Memory B cell (primary cell): ENCODE data around the gene CUX1.

Source experiments
- ATAC-seq: fragments of 150-1000 bp; cut with Tn5 transposase; 2 replicates; pipeline ENCODE4 v1.10.0; 2021; ENCODE audit warnings: low read depth, mild to moderate bottlenecking, moderate library complexity
- DNase-seq, 2 donors: peaks; one replicate each; pipeline ENCODE4 v3.0.0; 2022; ENCODE audit warnings: low spot score in 2 of 2
- H3K27ac Mint-ChIP-seq: one replicate; pipeline ENCODE4 v1.8.0; 2022; ENCODE audit warnings: mild to moderate bottlenecking, moderate library complexity, mixed read lengths
- H3K27me3 Mint-ChIP-seq: one replicate; pipeline ENCODE4 v1.8.0; 2022; ENCODE audit warnings: mixed read lengths
- H3K36me3 Mint-ChIP-seq: one replicate; pipeline ENCODE4 v1.8.0; 2022; ENCODE audit warnings: mild to moderate bottlenecking, mixed read lengths
- H3K4me1 Mint-ChIP-seq: one replicate; pipeline ENCODE4 v1.8.0; 2022; ENCODE audit warnings: mixed read lengths
- H3K4me3 Mint-ChIP-seq: one replicate; pipeline ENCODE4 v1.8.0; 2022; ENCODE audit warnings: mild to moderate bottlenecking, moderate library complexity, mixed read lengths
- H3K9me3 Mint-ChIP-seq: one replicate; pipeline ENCODE4 v1.8.0; 2022; ENCODE audit warnings: mixed read lengths

The CUX1 gene

DNA sequence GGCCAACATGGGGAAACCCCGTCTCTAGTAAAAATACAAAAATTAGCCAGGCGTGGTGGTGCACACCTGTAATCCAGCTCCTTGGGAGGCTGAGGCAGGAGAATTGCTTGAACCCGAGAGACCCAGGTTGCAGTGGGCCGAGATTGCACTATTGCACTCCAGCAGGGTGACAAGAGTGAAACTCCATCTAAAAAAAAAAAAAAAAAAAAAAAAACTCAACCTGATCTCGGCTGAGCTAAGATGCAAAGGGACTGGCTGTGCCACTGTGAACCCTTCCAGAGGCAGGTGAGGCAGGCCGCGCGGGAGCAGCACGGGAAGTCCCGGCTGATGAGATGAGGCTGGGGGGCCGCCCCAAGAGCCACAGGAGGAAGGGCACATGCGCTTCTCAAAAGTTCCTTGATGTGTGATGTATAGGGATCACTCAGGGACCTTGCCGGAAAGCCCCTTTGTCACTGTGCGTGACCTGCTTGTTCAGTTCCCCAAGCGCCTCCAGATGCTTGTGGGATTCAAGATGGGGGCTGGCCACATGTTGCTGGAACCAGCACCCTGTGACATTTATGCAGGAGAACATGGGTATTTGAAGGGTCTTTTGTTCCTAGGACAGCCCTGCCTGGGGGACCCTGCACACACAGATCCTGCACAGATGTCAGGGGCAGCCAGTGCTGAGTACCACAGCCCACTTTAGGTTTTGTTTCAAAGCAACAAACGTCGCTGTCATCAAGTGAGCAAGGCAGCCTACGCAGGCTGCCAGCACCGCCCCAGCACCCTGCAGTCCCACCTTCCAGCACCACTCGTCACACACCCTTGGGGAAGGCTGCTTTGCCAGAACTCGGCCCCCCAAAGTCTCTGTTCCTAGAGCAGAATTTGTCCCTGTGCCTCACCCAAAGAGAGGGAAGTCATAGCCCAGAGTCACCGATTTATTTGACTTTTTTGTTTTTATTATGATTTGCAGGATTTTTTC is 394.4 kb downstream of the CUX1 start:
- no peak overlapping the region for H3K4me3 Mint-ChIP-seq
- ATAC-seq: peak; percentile 92
- no peaks in the 10 kb centered on the region for H3K27me3 Mint-ChIP-seq
- peaks cover 18% of the 10 kb centered on the region for H3K36me3 Mint-ChIP-seq
- peak overlapping the region; percentile 41 for H3K27ac Mint-ChIP-seq
- peak in 1 of 2 donors; percentile 7 for DNase-seq
- H3K9me3 Mint-ChIP-seq: no peaks in the 10 kb centered on the region
- H3K4me1 Mint-ChIP-seq: peaks cover 6% of the 10 kb centered on the region

- no peak for ATAC-seq
- no peak overlapping the region for H3K4me3 Mint-ChIP-seq
- no peak for DNase-seq
- no peak overlapping the region for H3K27ac Mint-ChIP-seq
- no peaks in the 10 kb centered on the region for H3K27me3 Mint-ChIP-seq
- peaks cover 15% of the 10 kb centered on the region for H3K36me3 Mint-ChIP-seq
- H3K4me1 Mint-ChIP-seq: peaks cover 8% of the 10 kb centered on the region
- no peaks in the 10 kb centered on the region for H3K9me3 Mint-ChIP-seq
Observed at GRCh38 chr7:102214477-102215072, 397.1 kb downstream of the CUX1 start.

- no peak overlapping the region for H3K27ac Mint-ChIP-seq
- no peak for ATAC-seq
- no peak overlapping the region for H3K4me3 Mint-ChIP-seq
- no peaks in the 10 kb centered on the region for H3K27me3 Mint-ChIP-seq
- peaks cover 8% of the 10 kb centered on the region for H3K4me1 Mint-ChIP-seq
- H3K36me3 Mint-ChIP-seq: peaks cover 15% of the 10 kb centered on the region
- H3K9me3 Mint-ChIP-seq: no peaks in the 10 kb centered on the region
- DNase-seq: no peak
Observed at GRCh38 chr7:102215256-102215655, 397.8 kb downstream of the CUX1 start.

- DNase-seq: no peak
- no peak for ATAC-seq
- H3K9me3 Mint-ChIP-seq: no peaks in the 10 kb centered on the region
- peaks cover 6% of the 10 kb centered on the region for H3K4me1 Mint-ChIP-seq
- no peak overlapping the region for H3K27ac Mint-ChIP-seq
- H3K36me3 Mint-ChIP-seq: peaks cover 13% of the 10 kb centered on the region
- H3K27me3 Mint-ChIP-seq: no peaks in the 10 kb centered on the region
- H3K4me3 Mint-ChIP-seq: no peak overlapping the region
Observed at GRCh38 chr7:102215711-102216110, 398.3 kb downstream of the CUX1 start.

DNA sequence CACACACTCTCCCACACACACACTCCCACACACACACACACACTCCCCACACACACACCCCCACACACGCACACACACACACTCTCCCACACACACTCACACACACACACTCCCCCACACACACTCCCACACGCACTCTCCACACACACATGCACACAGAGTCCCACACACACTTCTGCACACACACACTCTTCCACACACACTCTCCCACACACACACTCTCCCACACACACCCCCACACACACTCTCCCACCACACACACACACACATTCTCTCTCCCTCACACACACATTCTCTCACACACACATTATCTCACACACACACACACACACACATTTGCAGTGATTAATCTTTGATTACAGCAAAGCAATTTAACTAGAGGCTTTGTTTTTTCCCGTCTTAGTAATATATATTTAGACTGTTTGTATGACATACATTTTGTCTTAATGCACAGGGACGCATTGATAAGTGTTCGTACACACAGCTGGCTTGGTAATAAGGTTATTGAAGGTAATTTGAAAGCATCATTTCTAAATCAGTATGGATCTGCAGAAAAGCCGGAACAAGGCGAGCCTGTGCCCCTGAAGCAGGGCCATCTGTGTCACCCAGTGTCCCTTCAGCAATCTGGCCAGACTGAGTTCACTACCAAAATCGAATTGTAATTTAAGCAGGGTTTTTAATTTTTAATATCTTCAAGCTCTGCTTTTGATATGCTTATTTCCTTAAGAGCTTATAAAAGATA is 399.3 kb downstream of the CUX1 start:
- Mint-ChIP-seq H3K27me3 (no peaks in the 10 kb centered on the region), H3K36me3 (peaks cover 12% of the 10 kb centered on the region), H3K4me1 (peaks cover 5% of the 10 kb centered on the region), H3K4me3 (no peak overlapping the region), H3K27ac (peak overlapping the region; percentile 2), H3K9me3 (no peaks in the 10 kb centered on the region)
- ATAC-seq: no peak
- DNase-seq: no peak

DNA sequence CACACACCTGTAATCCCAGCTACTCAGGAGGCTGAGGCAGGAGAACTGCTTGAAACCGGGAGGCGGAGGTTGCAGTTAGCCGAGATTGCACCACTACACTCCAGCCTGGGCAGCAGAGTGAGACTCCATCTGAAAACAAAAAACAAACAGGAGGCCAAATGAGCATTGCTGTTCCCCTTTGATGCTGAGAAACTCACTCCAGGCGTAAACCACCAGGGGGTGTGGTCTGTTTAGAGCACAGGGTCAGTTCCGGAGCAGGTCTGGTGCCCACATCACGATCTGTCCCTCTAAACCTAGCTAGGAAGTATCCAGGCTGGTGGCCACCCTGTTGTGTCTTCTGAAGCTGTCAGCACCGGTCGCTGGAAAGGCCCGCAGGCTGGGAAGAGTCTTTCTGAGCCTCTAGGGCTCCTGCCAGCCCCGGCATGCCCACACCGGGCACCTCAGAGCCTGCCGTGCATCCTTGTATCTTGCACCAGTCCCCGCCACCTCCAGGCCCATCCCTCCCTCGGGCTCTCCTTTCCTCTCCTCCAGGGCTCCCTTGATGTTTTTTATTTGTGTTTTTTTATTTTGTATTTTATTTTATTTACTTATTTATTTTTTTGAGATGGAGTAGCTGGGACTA is 402.9 kb downstream of the CUX1 start:
- H3K4me3 Mint-ChIP-seq: no peak overlapping the region
- H3K27me3 Mint-ChIP-seq: no peaks in the 10 kb centered on the region
- peaks cover 8% of the 10 kb centered on the region for H3K36me3 Mint-ChIP-seq
- no peaks in the 10 kb centered on the region for H3K9me3 Mint-ChIP-seq
- no peak for DNase-seq
- H3K27ac Mint-ChIP-seq: no peak overlapping the region
- ATAC-seq: no peak
- H3K4me1 Mint-ChIP-seq: peaks cover 5% of the 10 kb centered on the region

- H3K27me3 Mint-ChIP-seq: no peaks in the 10 kb centered on the region
- ATAC-seq: no peak
- peaks cover 5% of the 10 kb centered on the region for H3K4me1 Mint-ChIP-seq
- no peak for DNase-seq
- no peak overlapping the region for H3K4me3 Mint-ChIP-seq
- peaks cover 6% of the 10 kb centered on the region for H3K36me3 Mint-ChIP-seq
- no peaks in the 10 kb centered on the region for H3K9me3 Mint-ChIP-seq
- no peak overlapping the region for H3K27ac Mint-ChIP-seq
Observed at GRCh38 chr7:102220960-102221800, 403.8 kb downstream of the CUX1 start.

- no peak overlapping the region for H3K27ac Mint-ChIP-seq
- peaks cover 2% of the 10 kb centered on the region for H3K36me3 Mint-ChIP-seq
- no peak for DNase-seq
- no peak overlapping the region for H3K4me3 Mint-ChIP-seq
- H3K9me3 Mint-ChIP-seq: no peaks in the 10 kb centered on the region
- H3K4me1 Mint-ChIP-seq: peaks cover 2% of the 10 kb centered on the region
- no peaks in the 10 kb centered on the region for H3K27me3 Mint-ChIP-seq
- ATAC-seq: no peak
Observed at GRCh38 chr7:102221961-102222360, 404.5 kb downstream of the CUX1 start.

GRCh38 chr7:102222445-102222844 is 405.0 kb downstream of the CUX1 start:
- DNase-seq (no peak), ATAC-seq (no peak)
- H3K36me3 Mint-ChIP-seq: peaks cover 2% of the 10 kb centered on the region
- H3K27me3 Mint-ChIP-seq: no peaks in the 10 kb centered on the region
- no peaks in the 10 kb centered on the region for H3K9me3 Mint-ChIP-seq
- H3K4me3 Mint-ChIP-seq: no peak overlapping the region
- H3K4me1 Mint-ChIP-seq: peaks cover 2% of the 10 kb centered on the region
- no peak overlapping the region for H3K27ac Mint-ChIP-seq

GRCh38 chr7:102223184-102223583 is 405.8 kb downstream of the CUX1 start:
- Mint-ChIP-seq H3K9me3 (no peaks in the 10 kb centered on the region), H3K4me3 (no peak overlapping the region), H3K36me3 (peaks cover 5% of the 10 kb centered on the region), H3K27me3 (no peaks in the 10 kb centered on the region), H3K27ac (no peak overlapping the region), H3K4me1 (peaks cover 2% of the 10 kb centered on the region)
- ATAC-seq (no peak), DNase-seq (no peak)

GRCh38 chr7:102225025-102225424 is 407.6 kb downstream of the CUX1 start:
- DNase-seq: no peak
- Mint-ChIP-seq H3K4me3 (no peak overlapping the region), H3K36me3 (peaks cover 4% of the 10 kb centered on the region), H3K9me3 (no peaks in the 10 kb centered on the region), H3K4me1 (no peaks in the 10 kb centered on the region), H3K27ac (no peak overlapping the region), H3K27me3 (no peaks in the 10 kb centered on the region)
- no peak for ATAC-seq

GRCh38 chr7:102227371-102227770 is 409.9 kb downstream of the CUX1 start:
- Mint-ChIP-seq H3K9me3 (no peaks in the 10 kb centered on the region), H3K4me1 (no peaks in the 10 kb centered on the region), H3K27me3 (no peaks in the 10 kb centered on the region), H3K4me3 (no peak overlapping the region), H3K27ac (no peak overlapping the region), H3K36me3 (peaks cover 4% of the 10 kb centered on the region)
- ATAC-seq (no peak), DNase-seq (no peak)

GRCh38 chr7:102228935-102229334 is 411.5 kb downstream of the CUX1 start:
- Mint-ChIP-seq H3K27ac (no peak overlapping the region), H3K27me3 (no peaks in the 10 kb centered on the region), H3K36me3 (peaks cover 4% of the 10 kb centered on the region), H3K4me3 (no peak overlapping the region), H3K9me3 (no peaks in the 10 kb centered on the region), H3K4me1 (no peaks in the 10 kb centered on the region)
- no peak for ATAC-seq
- DNase-seq: no peak
